CD4-positive, CD25-positive, alpha-beta regulatory T cell (primary cell): ENCODE data around the gene A4GALT. TPM values are rescaled to one million over a fixed set of nuclear protein-coding genes. Genes with fewer than 3 reads are reported as not detected.

ENCODE experiments used
- ATAC-seq, 2 donors: fragments of 150-1000 bp; cut with Tn5 transposase; one replicate each; pipeline ENCODE4 v1.10.0; 2021; ENCODE audit warnings: low read depth in 2 of 2, moderate number of reproducible peaks in 2 of 2, moderate library complexity in 1 of 2
- DNase-seq, 3 donors: peaks; one replicate each; pipeline versions ENCODE4 v3.0.0 to v3.0.0-alpha.2; 2012 to 2022; ENCODE audit warnings: mixed read lengths in 1 of 3
- H3K27ac ChIP-seq: one replicate; pipeline ENCODE4 v1.7.0; 2013; ENCODE audit warnings: mild to moderate bottlenecking, low read length; ENCODE audit not compliant: insufficient read depth, poor library complexity, severe bottlenecking
- H3K27me3 ChIP-seq: one replicate; pipeline ENCODE4 v1.7.0; 2013; ENCODE audit warnings: low read length; ENCODE audit not compliant: control insufficient read depth, insufficient read depth
- H3K36me3 ChIP-seq: one replicate; pipeline ENCODE4 v1.7.0; 2013; ENCODE audit warnings: mild to moderate bottlenecking, low read length, moderate library complexity; ENCODE audit not compliant: control insufficient read depth, insufficient read depth
- H3K4me1 ChIP-seq: 2 replicates; pipeline ENCODE4 v1.7.0; 2013; ENCODE audit warnings: mild to moderate bottlenecking, low read length; ENCODE audit not compliant: insufficient read depth, control insufficient read depth, poor library complexity, severe bottlenecking
- H3K4me3 ChIP-seq: one replicate; pipeline ENCODE4 v1.7.0; 2013; ENCODE audit warnings: low read depth, mild to moderate bottlenecking, low read length, moderate library complexity
- H3K9me3 ChIP-seq, 2 experiments: 1 replicate in 1 of 2; 2 replicates in 1 of 2; pipeline ENCODE4 v1.7.0; 2013; ENCODE audit warnings: low read length in 2 of 2, mild to moderate bottlenecking in 1 of 2, moderate library complexity in 1 of 2; ENCODE audit not compliant: control insufficient read depth in 2 of 2
- H3K27ac Mint-ChIP-seq, 3 donors: one replicate each; pipeline ENCODE4 v1.8.0; 2020 to 2022; ENCODE audit warnings: mild to moderate bottlenecking in 3 of 3, mixed read lengths in 3 of 3, moderate library complexity in 2 of 3
- H3K27me3 Mint-ChIP-seq: one replicate; pipeline ENCODE4 v1.8.0; 2022; ENCODE audit warnings: mild to moderate bottlenecking, mixed read lengths
- H3K36me3 Mint-ChIP-seq: one replicate; pipeline ENCODE4 v1.8.0; 2020; ENCODE audit warnings: mixed read lengths
- H3K4me1 Mint-ChIP-seq, 4 donors: one replicate each; pipeline ENCODE4 v1.8.0; 2020 to 2022; ENCODE audit warnings: mixed read lengths in 4 of 4, mild to moderate bottlenecking in 1 of 4
- H3K4me3 Mint-ChIP-seq, 4 donors: one replicate each; pipeline ENCODE4 v1.8.0; 2020 to 2022; ENCODE audit warnings: mild to moderate bottlenecking in 4 of 4, mixed read lengths in 4 of 4, moderate library complexity in 3 of 4
- H3K9me3 Mint-ChIP-seq, 7 donors: one replicate each; pipeline ENCODE4 v1.8.0; 2020 to 2022; ENCODE audit warnings: mixed read lengths in 7 of 7, mild to moderate bottlenecking in 3 of 7, moderate library complexity in 2 of 7
- polyA plus RNA-seq, 4 donors: library from polyadenylated mRNA; unstranded; fragments of 300-500 nt; fragmentation: Illumina TruSeq; gene quantifications; one replicate each; pipeline ENCODE4 v1.2.3, GENCODE V29; 2021
- total RNA-seq: library from RNA; stranded (reverse); gene quantifications from one replicate; pipeline ENCODE4 v1.2.3, GENCODE V29; 2022

Gene A4GALT
- total and polyA plus RNA-seq, 5 donors from 2014 or later = not detected

DNA sequence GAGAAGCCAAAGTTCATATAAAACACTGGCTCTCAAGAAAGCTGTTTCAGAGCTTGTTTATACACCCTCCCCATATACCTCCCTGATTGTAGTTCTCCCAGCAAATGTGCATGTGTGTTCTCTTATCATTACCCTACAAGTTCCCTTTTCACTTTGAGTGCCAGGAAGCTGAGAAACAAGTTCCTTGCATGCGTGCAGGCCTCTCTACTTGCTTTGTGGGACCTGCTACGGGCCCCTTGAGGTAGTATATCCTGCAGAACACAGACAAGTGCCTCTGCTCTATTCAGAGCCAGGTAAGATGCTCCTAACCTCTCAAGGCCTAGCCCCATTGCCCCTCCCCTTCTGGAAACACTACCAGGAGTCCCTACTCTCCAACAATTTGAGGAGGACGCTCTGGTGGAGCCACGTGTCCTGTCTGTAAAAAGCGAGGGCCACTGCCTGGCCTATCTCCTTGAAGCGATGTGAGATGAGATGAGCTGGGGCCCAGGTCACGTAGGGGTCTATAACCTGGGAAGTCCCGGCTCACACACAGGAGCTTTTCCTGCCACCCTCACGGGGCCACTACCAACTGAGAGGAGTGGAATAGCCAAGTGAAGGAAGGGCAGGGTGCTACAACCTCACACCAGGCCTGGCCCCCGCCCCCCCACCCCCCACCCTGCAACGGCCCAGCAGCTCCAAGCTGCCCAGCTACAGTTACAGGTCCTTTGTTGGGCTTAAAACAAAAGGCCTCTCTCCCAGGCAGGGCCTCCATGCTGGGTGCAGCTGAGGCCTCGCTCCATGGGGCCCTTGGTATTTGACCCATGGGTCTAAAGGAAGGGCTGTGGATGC lies 77.7 kb downstream of the A4GALT start:
- Histone ChIP-seq H3K36me3 (no peaks in the 10 kb centered on the region), H3K4me1 (peaks cover 11% of the 10 kb centered on the region), H3K4me3 (no peak overlapping the region), H3K27me3 (no peaks in the 10 kb centered on the region), H3K9me3 (no peaks in the 10 kb centered on the region), H3K27ac (no peak overlapping the region)
- Mint-ChIP-seq H3K4me1 (peaks cover 0 to 42% (median 12%) of the 10 kb centered on the region in 4 donors), H3K9me3 (no peaks in the 10 kb centered on the region), H3K4me3 (no peak overlapping the region), H3K36me3 (no peaks in the 10 kb centered on the region), H3K27ac (no peak overlapping the region), H3K27me3 (no peaks in the 10 kb centered on the region)
- ATAC-seq = no peak
- DNase-seq = no peak

Other genes with a start within 250 kb of the A4GALT start
- gene RRP7A, start 201.1 kb downstream of the A4GALT start, total RNA-seq = 56.0 TPM
- 10 to 100 TPM; 29.8 to 50.6 (median 45.2) TPM for gene RRP7A, start 201.1 kb downstream of the A4GALT start, polyA plus RNA-seq
- gene SERHL2, start 166.9 kb downstream of the A4GALT start, total RNA-seq = not detected
- gene SERHL2, start 166.9 kb downstream of the A4GALT start, polyA plus RNA-seq = under 1 TPM in 3 of 4 donors, not detected in 1; 0.41 to 0.76 (median 0.50) TPM
- gene POLDIP3, start 106.0 kb downstream of the A4GALT start, total RNA-seq = 81.0 TPM
- gene POLDIP3, start 106.0 kb downstream of the A4GALT start, polyA plus RNA-seq = 10 to 100 TPM; 63.7 to 79.7 (median 70.7) TPM
- gene ATP5MGL, start 80.3 kb downstream of the A4GALT start, total RNA-seq = 4.6 TPM
- 1 to 10 TPM in 1 of 4 donors, under 1 TPM in 3; 0.67 to 1.3 (median 0.97) TPM for gene ATP5MGL, start 80.3 kb downstream of the A4GALT start, polyA plus RNA-seq
- gene CYB5R3, start 71.5 kb downstream of the A4GALT start, total RNA-seq = 56.3 TPM
- 10 to 100 TPM; 46.6 to 56.3 (median 54.4) TPM for gene CYB5R3, start 71.5 kb downstream of the A4GALT start, polyA plus RNA-seq
- 28.8 TPM for gene ARFGAP3, start 136.4 kb upstream of the A4GALT start, total RNA-seq
- gene ARFGAP3, start 136.4 kb upstream of the A4GALT start, polyA plus RNA-seq = 10 to 100 TPM; 27.1 to 31.0 (median 29.3) TPM